ENCODE data around the gene PFKFB4.
"Not testable (repeated sequence)": the region's sequence is repeated elsewhere in the genome, so short reads cannot be mapped to it uniquely, and the experiment has no call there.

Gene PFKFB4

DNA sequence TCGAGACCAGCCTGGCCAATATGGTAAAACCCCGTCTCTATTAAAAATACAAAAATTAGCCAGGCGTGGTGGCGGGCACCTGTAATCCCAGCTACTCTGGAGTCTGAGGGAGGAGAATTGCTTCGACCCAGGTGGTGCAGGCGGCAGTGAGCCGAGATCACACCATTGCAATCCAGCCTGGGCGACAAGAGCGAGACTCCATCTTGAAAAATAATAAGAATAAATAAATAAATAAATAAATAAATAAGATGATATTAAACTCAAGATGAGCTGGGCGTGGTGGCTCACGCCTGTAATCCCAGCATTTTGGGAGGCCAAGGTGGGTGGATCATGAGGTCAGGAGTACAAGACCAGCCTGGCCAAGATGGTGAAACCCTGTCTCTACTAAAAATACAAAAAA, 75.7 kb downstream of the PFKFB4 start:
- DNase-seq, result not testable (repeated sequence)

- no peak for DNase-seq
Measured at GRCh38 chr3:48478626-48479555, 77.7 kb downstream of the PFKFB4 start.

DNA sequence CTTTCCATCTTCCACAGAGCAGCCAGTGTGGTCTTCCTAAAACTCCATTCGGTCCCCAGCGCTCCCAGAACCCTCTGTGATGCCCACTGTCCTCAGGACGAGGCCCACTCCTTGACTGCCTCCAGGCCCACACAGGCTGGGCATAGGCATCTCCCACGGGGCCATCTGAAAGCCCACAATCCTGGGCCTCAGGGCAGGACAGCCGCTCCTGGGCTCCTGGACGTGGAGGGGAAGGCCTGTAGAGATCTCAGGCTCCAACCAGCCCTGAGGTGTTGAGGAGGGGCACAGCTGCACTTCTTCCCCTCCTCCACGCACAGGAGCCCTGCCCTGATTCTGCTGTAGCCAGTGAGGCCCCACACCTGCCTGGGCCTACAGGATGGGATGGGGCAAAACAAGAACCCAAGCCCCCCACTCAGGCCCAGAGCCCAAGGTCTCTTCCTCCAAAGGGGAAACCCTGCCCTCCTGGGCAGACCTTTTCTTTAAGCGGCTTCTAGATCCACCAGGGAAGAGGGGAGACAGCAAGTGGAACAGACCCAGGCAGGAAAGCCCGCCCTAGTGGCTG, 78.6 kb downstream of the PFKFB4 start:
- DNase-seq, result no peak

DNA sequence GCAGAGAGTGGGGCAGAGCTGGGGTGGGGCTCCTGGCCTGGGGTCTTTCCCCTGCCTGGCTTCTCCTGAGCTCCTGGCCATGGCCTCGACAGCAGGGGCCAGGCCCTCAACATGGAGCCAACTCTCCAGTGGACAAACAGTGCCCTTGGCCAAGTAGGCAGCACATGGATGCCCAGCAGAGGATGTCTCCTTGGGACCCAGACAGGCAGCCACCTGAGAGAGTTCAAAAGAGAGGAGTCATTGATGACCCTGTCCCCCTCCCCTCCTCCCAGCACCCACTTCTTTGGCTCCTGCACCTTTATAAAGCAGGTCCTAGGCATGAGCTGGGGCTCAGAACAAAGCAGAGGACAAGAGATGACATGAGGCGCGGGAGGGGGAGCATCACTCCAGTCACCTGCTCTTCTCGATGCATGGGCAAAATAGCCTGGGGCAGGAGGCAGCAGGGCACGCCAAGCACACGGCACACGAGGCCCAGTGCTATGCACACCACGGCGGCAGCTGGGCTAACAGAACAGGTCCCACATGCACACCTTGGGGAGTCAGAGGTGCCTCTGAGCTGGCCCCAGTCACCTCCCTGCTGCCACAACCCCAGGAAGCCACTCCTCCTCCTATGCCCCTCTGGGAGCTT, 80.1 kb downstream of the PFKFB4 start:
- no peak for DNase-seq

DNA sequence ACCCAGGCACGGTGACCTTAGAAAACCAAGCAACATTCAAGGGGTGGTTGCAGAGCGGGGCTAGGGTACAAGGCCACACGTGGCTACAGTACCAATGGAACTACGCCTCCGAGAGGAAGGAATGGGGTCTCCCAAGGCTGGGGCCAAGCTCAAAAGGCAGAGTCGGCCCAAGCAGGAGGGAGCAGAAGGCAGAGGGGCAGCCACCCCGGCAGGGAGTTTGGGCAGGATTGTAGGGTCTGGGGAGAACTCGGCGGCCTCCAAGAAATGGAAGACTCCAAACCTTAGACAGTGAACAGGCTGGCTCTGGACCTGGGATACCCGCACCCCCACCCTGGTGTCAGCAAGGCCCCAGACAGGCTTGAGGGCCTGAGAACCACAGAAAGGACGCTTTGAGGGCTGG, 81.4 kb downstream of the PFKFB4 start:
- DNase-seq, result no peak

DNA sequence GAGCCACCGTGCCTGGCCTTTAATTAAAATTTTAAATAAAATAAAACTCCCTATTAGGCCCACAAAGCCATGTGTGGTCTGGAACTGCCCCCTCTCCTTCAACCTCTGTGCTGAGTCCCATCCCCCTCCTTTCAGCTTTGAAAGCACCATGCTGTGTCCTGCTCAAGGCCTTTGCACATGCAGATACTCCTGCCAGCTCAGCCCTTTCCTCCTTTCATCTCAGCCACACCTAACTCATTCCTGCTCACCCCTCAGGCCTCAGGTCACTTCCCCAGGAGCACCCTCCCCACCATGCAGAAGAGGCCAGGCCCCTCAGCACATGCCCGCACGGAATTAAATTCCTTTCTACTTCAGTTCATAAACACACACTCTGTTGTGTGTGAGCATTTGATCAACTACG, 82.0 kb downstream of the PFKFB4 start:
- no peak for DNase-seq

GRCh38 chr3:48474031-48474430, 82.6 kb downstream of the PFKFB4 start:
- not testable (repeated sequence) for DNase-seq

GRCh38 chr3:48473617-48473952, 83.0 kb downstream of the PFKFB4 start:
- no peak for DNase-seq

- DNase-seq, result peak; percentile 93
Measured at GRCh38 chr3:48472923-48473616, 83.5 kb downstream of the PFKFB4 start.

- DNase-seq, result no peak
Measured at GRCh38 chr3:48472673-48472922, 84.0 kb downstream of the PFKFB4 start.

DNA sequence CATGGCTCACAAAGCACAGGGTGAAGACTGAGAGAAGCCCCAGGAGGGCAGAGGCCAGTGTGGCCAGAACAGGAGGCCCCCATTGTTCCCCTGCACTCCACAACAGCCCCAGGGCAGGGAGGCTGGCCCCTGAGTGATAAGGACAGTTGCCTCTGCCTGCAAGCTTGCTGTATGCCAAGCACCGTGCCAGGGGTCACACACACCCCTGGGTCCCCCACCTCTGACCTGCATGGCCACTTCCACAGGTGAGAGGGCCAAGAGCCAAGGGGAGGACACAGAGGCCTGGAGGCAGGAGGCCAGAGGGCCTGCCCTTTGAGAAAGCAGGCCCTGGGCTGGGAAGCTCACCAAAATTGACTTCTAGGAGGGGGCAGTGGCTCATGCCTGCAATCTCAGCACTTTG, 86.3 kb downstream of the PFKFB4 start:
- no peak for DNase-seq

DNA sequence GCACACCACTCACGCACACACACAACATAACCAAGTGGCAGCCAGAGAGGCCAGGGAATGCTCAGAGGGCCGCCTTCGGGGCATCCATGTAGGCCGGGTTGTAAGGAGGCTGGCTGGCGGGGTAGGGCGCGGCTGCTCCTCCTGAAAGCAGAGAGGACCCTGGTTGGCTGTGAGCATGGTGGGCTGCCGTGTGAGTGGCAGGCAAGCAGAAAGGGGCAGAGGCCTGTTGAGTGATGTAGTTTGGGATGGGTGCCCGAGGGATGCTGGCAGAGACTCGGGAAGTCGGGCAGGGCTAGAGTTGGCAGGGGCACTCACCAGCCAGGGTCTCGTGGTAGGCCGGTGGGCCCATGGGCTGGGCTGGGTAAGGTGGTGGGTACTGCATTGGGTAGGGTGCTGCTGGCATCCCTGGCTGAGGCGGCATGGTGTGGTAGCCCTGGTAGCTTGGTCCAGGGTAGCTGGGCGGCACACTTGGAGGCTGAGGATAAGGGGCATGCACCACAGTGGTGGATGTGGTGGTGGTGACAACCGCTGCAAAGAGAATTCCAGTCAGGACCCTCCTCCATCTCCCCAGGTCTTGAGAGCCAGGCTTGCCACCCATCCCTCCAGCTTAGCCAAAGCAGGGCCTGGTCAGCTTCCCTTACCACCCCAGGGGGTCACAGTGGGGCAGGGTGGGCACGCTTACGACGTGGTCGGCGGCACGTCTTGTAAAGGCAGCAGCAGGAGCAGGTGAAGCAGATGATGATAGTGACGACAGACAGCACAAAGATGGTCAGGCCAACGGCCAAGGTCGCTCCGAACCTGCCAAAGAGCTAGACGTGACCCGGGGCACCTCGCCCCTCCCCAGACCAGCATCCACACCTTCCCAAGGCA, 87.3 kb downstream of the PFKFB4 start:
- no peak for DNase-seq

GRCh38 chr3:48468329-48468731, 88.3 kb downstream of the PFKFB4 start:
- DNase-seq, result no peak

All from right hindlimb (tissue), 1 donor.